Endothelial cell of umbilical vein (primary cell): Measurements from ENCODE around the gene CLDN9. TPM values are rescaled to one million over a fixed set of nuclear protein-coding genes. Genes with fewer than 3 reads are reported as not detected.

Experiments used
- BruUV-seq: library from RNA; stranded (reverse); fragments of 400-500 nt; replicated peaks from 2 replicates; lab custom pipeline; 2021; lab: Mats Ljungman, UMichigan
- CTCF ChIA-PET: fragments of 300-600, 350-600 bp; sonication (Branson Sonifier 250); formaldehyde crosslinking; loops from one replicate; lab custom pipeline; 2021; ENCODE audit warnings: antibody characterized with exemption, inconsistent platforms; lab: Charles Lee
- POLR2A ChIA-PET: fragments of 300-600, 350-600 bp; sonication (Branson Sonifier 250); formaldehyde crosslinking; loops from one replicate; lab custom pipeline; 2021; ENCODE audit warnings: antibody characterized with exemption, inconsistent platforms; lab: Charles Lee
- DNase-seq: peaks from one replicate; pipeline ENCODE4 v3.0.0-alpha.2; 2011; ENCODE audit warnings: low read depth, low spot score
- FAIRE-seq: peaks from 2 replicates; lab custom pipeline; 2011; peaks lifted over from hg19 to GRCh38; lab: Jason Lieb, UNC
- H2AFZ ChIP-seq: 2 replicates; pipeline ENCODE4 v1.6.0; 2012; ENCODE audit warnings: low read depth, low read length, control low read depth, inconsistent platforms
- H3K27ac ChIP-seq: 2 replicates; pipeline ENCODE4 v1.5.1; 2011; ENCODE audit warnings: low read depth, mild to moderate bottlenecking, control low read depth, low read length, moderate library complexity; ENCODE audit not compliant: insufficient read depth
- H3K27me3 ChIP-seq, 2 experiments: 2 replicates each; pipeline versions ENCODE4 v1.6.0 to v1.6.1; 2011; ENCODE audit warnings: low read length in 2 of 2, mixed read lengths in 1 of 2; ENCODE audit not compliant: control insufficient read depth in 2 of 2, insufficient read depth in 2 of 2
- H3K36me3 ChIP-seq, 2 experiments: 2 replicates in 1 of 2; 3 replicates in 1 of 2; pipeline ENCODE4 v1.5.1; 2011; ENCODE audit warnings: low read length in 2 of 2, mild to moderate bottlenecking in 1 of 2, moderate library complexity in 1 of 2; ENCODE audit not compliant: control insufficient read depth in 2 of 2, insufficient read depth in 2 of 2; ENCODE audit errors: extremely low read depth in 1 of 2
- H3K4me1 ChIP-seq: 3 replicates; pipeline ENCODE4 v1.5.1; 2011; ENCODE audit warnings: mild to moderate bottlenecking, low read length; ENCODE audit not compliant: control insufficient read depth, insufficient read depth; ENCODE audit errors: extremely low read depth
- H3K4me2 ChIP-seq: 2 replicates; pipeline ENCODE4 v1.6.1; 2011; ENCODE audit warnings: low read length, control low read depth, mixed read lengths; ENCODE audit not compliant: insufficient read depth
- H3K4me3 ChIP-seq, 3 experiments: fragments of 200-600 bp in 1 of 3; sonication (generic), shearing (Covaris generic) in 1 of 3; replicated peaks in 1 of 3; 2 replicates each; pipeline ENCODE4 v1.5.1; 2011 to 2016; ENCODE audit warnings: control low read depth in 3 of 3, low read length in 3 of 3, mild to moderate bottlenecking in 2 of 3, inconsistent platforms in 1 of 3, low read depth in 1 of 3, moderate library complexity in 1 of 3; ENCODE audit not compliant: insufficient read depth in 1 of 3
- H3K79me2 ChIP-seq: 2 replicates; pipeline ENCODE4 v1.6.0; 2012; ENCODE audit warnings: low read length, inconsistent platforms; ENCODE audit not compliant: control insufficient read depth, insufficient read depth
- H3K9ac ChIP-seq: replicated peaks from 2 replicates; pipeline ENCODE3; 2011; ENCODE audit warnings: low read length, control low read depth; ENCODE audit not compliant: insufficient read depth; ENCODE audit errors: extremely low read depth
- H3K9me1 ChIP-seq: replicated peaks from 3 replicates; pipeline ENCODE4 v1.6.0; 2011; ENCODE audit warnings: mild to moderate bottlenecking, low read length; ENCODE audit not compliant: control insufficient read depth, insufficient read depth; ENCODE audit errors: extremely low read depth
- H3K9me3 ChIP-seq: replicated peaks from 2 replicates; pipeline ENCODE4 v1.5.1; 2012; ENCODE audit warnings: low read length, inconsistent platforms; ENCODE audit not compliant: control insufficient read depth, insufficient read depth
- H4K20me1 ChIP-seq: replicated peaks from 2 replicates; pipeline ENCODE3; 2011; ENCODE audit warnings: mild to moderate bottlenecking, low read length; ENCODE audit not compliant: control insufficient read depth, insufficient read depth; ENCODE audit errors: extremely low read depth
- EZH2 ChIP-seq: IDR thresholded peaks from 2 replicates; pipeline ENCODE4 v1.6.1; 2012; ENCODE audit warnings: borderline replicate concordance, low read depth, mild to moderate bottlenecking, moderate library complexity, low read length, inconsistent platforms; ENCODE audit not compliant: severe bottlenecking
- FOS ChIP-seq: IDR thresholded peaks from 2 replicates; pipeline ENCODE4 v1.6.1; 2011; ENCODE audit warnings: mild to moderate bottlenecking, low read length, moderate library complexity, borderline replicate concordance; ENCODE audit not compliant: insufficient read depth
- GATA2 ChIP-seq: IDR thresholded peaks from 2 replicates; pipeline ENCODE4 v1.7.0; 2011; ENCODE audit warnings: low read depth, mild to moderate bottlenecking, moderate library complexity, mixed read lengths, low read length; ENCODE audit not compliant: insufficient read length, insufficient read depth
- JUN ChIP-seq: IDR thresholded peaks from 2 replicates; pipeline ENCODE4 v1.6.1; 2011; ENCODE audit warnings: borderline replicate concordance, low read depth; ENCODE audit not compliant: insufficient read length, insufficient read depth
- MYC ChIP-seq: IDR thresholded peaks from one replicate; pipeline ENCODE4 v1.6.1; 2011; ENCODE audit warnings: mild to moderate bottlenecking, low read depth, low read length
- POLR2A ChIP-seq: IDR thresholded peaks from 2 replicates; pipeline ENCODE4 v1.6.1; 2012; ENCODE audit warnings: low read depth, mild to moderate bottlenecking, control low read depth, low read length
- POLR2AphosphoS5 ChIP-seq: IDR thresholded peaks from 2 replicates; pipeline ENCODE4 v1.6.1; 2012; ENCODE audit warnings: low read depth, mild to moderate bottlenecking, control low read depth, low read length, moderate library complexity; ENCODE audit not compliant: insufficient read depth
- dilution Hi-C: fragments of 300-500 bp; cut with MboI; formaldehyde crosslinking; loops from one replicate; pipeline ENCODE4 v1.15.0; 2019; ENCODE audit warnings: low sequenced_read_pairs; ENCODE audit not compliant: extremely low pct_ligation_motif_present
- intact Hi-C: fragments of 100-400 bp; cut with micrococcal nuclease; formaldehyde crosslinking; loops from one replicate; pipeline ENCODE4 v1.10.0; 2022
- polyA plus RNA-seq, 4 experiments: library from polyadenylated mRNA; depleted of rRNA in 3 of 4; stranded (reverse) in 3 of 4; unstranded in 1 of 4; fragments of >200 nt; gene quantifications; 2 replicates each; pipeline versions ENCODE4 v1.2.1 to v1.2.3, GENCODE V29; 2011 to 2012; ENCODE audit warnings: missing spikeins in 1 of 4
- total RNA-seq: library from RNA; stranded (reverse); gene quantifications from 2 replicates; pipeline ENCODE4 v1.2.3, GENCODE V29; 2021
- TF ChIP-seq, protein P1 (sequence below): IDR thresholded peaks from 2 replicates; pipeline ENCODE4 v1.6.1; 2011; ENCODE audit not compliant: insufficient read depth, insufficient read length
- TF ChIP-seq, protein P2 (sequence below), 2 donors: IDR thresholded peaks; 1 replicate in 1 of 2; 2 replicates in 1 of 2; pipeline ENCODE4 v1.5.1; 2011; ENCODE audit warnings: low read length in 2 of 2, mild to moderate bottlenecking in 2 of 2, moderate library complexity in 2 of 2, control low read depth in 1 of 2, inconsistent platforms in 1 of 2, low read depth in 1 of 2; ENCODE audit not compliant: insufficient read depth in 1 of 2; ENCODE audit errors: extremely low read depth in 1 of 2

Gene CLDN9
- total and polyA plus RNA-seq, 2 donors (not counting 3 experiments of a cell fraction or from before 2014, with no cell fraction given), result 0.06 TPM; not detected in 1

DNA sequence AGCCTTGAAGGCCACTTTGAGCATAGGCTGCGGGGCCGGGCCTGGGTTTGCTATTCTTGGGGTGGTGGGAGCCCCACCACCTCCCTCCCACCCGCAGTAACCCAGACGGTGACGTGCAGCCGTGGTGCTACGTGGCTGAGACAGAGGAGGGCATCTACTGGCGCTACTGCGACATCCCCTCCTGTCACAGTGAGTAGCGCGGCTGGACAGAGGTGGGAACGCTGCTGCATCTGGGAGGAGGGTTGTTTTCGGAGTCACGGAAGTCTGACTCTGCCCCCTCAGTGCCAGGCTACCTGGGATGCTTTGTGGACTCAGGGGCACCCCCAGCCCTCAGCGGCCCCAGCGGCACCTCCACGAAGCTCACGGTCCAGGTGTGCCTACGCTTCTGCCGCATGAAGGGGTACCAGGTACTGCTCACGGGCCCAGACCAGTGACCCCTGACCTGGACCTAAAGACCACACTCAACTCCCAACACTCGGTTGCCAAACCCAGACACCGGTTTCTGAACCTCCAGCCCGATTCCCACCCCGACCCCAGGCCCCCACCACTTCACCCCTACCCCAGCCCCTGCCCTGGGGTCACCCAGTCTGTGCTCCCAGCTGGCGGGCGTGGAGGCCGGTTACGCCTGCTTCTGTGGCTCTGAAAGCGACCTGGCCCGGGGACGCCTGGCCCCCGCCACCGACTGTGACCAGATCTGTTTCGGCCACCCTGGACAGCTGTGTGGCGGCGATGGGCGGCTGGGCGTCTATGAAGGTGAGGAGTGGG, 46.5 kb upstream of the CLDN9 start:
- H3K27me3 ChIP-seq, result peaks cover 29 to 55% of the 10 kb centered on the region in 2 experiments
- DNase-seq (no peak), FAIRE-seq (no peak)
- H3K9me1 ChIP-seq, result no peaks in the 10 kb centered on the region
- no peak overlapping the region for H3K9ac ChIP-seq
- peaks cover 12% of the 10 kb centered on the region for H3K79me2 ChIP-seq
- peaks cover 16% of the 10 kb centered on the region for H3K4me1 ChIP-seq
- intact Hi-C loops (no loop called here), dilution Hi-C loops (no loop called here)
- H3K4me3 ChIP-seq, result no peak overlapping the region
- H3K27ac ChIP-seq, result no peak overlapping the region
- ChIA-PET POLR2A (no interaction called here), CTCF (interaction anchor here (0.7 kb wide), 1 partner anchor 92 kb away, joined by 4 read pairs; no protein-coding TSS in a partner anchor)
- H2AFZ ChIP-seq, result no peak overlapping the region
- H4K20me1 ChIP-seq, result no peaks in the 10 kb centered on the region
- TF ChIP-seq GATA2 (no peak), EZH2 (no peak), JUN (no peak), MYC (no peak), POLR2A (no peak), FOS (no peak), POLR2AphosphoS5 (no peak)
- TF ChIP-seq, protein P1, sequence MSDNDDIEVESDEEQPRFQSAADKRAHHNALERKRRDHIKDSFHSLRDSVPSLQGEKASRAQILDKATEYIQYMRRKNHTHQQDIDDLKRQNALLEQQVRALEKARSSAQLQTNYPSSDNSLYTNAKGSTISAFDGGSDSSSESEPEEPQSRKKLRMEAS, result no peak
- TF ChIP-seq, protein P2, sequence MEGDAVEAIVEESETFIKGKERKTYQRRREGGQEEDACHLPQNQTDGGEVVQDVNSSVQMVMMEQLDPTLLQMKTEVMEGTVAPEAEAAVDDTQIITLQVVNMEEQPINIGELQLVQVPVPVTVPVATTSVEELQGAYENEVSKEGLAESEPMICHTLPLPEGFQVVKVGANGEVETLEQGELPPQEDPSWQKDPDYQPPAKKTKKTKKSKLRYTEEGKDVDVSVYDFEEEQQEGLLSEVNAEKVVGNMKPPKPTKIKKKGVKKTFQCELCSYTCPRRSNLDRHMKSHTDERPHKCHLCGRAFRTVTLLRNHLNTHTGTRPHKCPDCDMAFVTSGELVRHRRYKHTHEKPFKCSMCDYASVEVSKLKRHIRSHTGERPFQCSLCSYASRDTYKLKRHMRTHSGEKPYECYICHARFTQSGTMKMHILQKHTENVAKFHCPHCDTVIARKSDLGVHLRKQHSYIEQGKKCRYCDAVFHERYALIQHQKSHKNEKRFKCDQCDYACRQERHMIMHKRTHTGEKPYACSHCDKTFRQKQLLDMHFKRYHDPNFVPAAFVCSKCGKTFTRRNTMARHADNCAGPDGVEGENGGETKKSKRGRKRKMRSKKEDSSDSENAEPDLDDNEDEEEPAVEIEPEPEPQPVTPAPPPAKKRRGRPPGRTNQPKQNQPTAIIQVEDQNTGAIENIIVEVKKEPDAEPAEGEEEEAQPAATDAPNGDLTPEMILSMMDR (IDR thresholded peaks at IDR 0.05; ENCODE audit: extremely low read depth in 1 of 2, insufficient read depth in 1 of 2, low read depth in 1 of 2, low read length in 2 of 2), result no peak
- no peak overlapping the region for H3K4me2 ChIP-seq
- H3K9me3 ChIP-seq, result no peaks in the 10 kb centered on the region
- no peaks in the 10 kb centered on the region for H3K36me3 ChIP-seq
- BruUV-seq, result no TSS peak
